Endothelial cell of umbilical vein (primary cell): ENCODE results near the gene RPRM.

Source experiments
- GATA2 ChIP-seq: IDR thresholded peaks from 2 replicates; pipeline ENCODE4 v1.7.0; 2011; ENCODE audit warnings: low read depth, mild to moderate bottlenecking, moderate library complexity, mixed read lengths, low read length; ENCODE audit not compliant: insufficient read length, insufficient read depth
- POLR2A ChIP-seq: IDR thresholded peaks from 2 replicates; pipeline ENCODE4 v1.6.1; 2012; ENCODE audit warnings: low read depth, mild to moderate bottlenecking, control low read depth, low read length

- TF ChIP-seq POLR2A (no peak), GATA2 (no peak)
Measured at GRCh38 chr2:153431114-153431513, 47.4 kb downstream of the RPRM start.
